BJ (cell line): ENCODE results near the gene HTR3B. TPM values are rescaled to one million over a fixed set of nuclear protein-coding genes. Genes with fewer than 3 reads are reported as not detected.

Source experiments
- CTCF ChIA-PET: fragments of 350-600 bp; formaldehyde crosslinking; extraction: SDS; loops from one replicate; lab custom pipeline; 2021; ENCODE audit warnings: antibody characterized with exemption, inconsistent platforms; lab: Yijun Ruan, JAX
- POLR2A ChIA-PET: fragments of 300-600 bp; sonication (Branson Sonifier 250); formaldehyde crosslinking; extraction: SDS; loops from one replicate; lab custom pipeline; 2021; ENCODE audit warnings: antibody characterized with exemption; lab: Charles Lee
- DNase-seq: peaks from one replicate; pipeline ENCODE4 v3.0.0-alpha.2; 2011; ENCODE audit warnings: low read depth
- H3K27me3 ChIP-seq: 2 replicates; pipeline ENCODE4 v1.6.0; 2011; ENCODE audit warnings: low read length; ENCODE audit not compliant: control insufficient read depth, insufficient read depth
- H3K36me3 ChIP-seq: 2 replicates; pipeline ENCODE4 v1.5.1; 2011; ENCODE audit warnings: low read length; ENCODE audit not compliant: control insufficient read depth, insufficient read depth
- H3K4me3 ChIP-seq: 2 replicates; pipeline ENCODE4 v1.5.1; 2011; ENCODE audit warnings: low read depth, mild to moderate bottlenecking, control low read depth, low read length
- polyA plus RNA-seq: library from polyadenylated mRNA; depleted of rRNA; stranded (reverse); fragments of >200 nt; gene quantifications from 2 replicates; pipeline ENCODE4 v1.2.3, GENCODE V29; 2011
- TF ChIP-seq, protein P1 (sequence below): IDR thresholded peaks from 2 replicates; pipeline ENCODE4 v1.5.1; 2011; ENCODE audit warnings: low read depth, mild to moderate bottlenecking, control low read depth, inconsistent platforms, low read length, moderate library complexity; ENCODE audit not compliant: insufficient read depth

Gene HTR3B
- polyA plus RNA-seq, 1 experiment, result not detected

DNA sequence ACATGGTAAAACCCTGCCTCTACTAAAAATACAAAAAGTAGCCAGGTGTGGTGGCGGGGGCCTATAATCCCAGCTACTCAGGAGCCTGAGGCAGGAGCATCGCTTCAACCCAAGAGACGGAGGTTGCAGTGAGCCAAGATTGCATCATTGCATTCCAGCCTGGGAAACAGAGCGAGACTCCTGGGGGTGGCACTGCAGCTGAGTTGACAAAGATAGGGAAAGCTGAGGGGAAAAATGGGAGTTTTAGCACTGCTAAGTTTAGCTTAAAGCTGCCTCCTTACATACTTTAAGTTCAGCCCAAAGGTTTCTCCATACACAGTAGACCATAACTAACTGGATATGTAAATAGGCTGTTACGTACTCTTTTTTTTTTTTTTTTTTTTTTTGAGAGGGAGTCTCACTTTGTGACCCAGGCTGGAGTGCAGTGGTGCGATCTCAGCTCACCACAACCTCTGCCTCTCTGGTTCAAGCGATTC, 20.2 kb upstream of the HTR3B start:
- Histone ChIP-seq H3K27me3 (no peaks in the 10 kb centered on the region), H3K36me3 (no peaks in the 10 kb centered on the region), H3K4me3 (no peak overlapping the region)
- ChIA-PET CTCF (interaction anchor here (0.9 to 3.8 kb wide), 3 partner anchors 11 to 377 kb away, joined by 3 to 23 read pairs (median 7); no protein-coding TSS in a partner anchor), POLR2A (interaction anchor here (0.5 kb wide), 1 partner anchor 26 kb away, joined by 3 read pairs; no protein-coding TSS in a partner anchor)
- TF ChIP-seq, protein P1, sequence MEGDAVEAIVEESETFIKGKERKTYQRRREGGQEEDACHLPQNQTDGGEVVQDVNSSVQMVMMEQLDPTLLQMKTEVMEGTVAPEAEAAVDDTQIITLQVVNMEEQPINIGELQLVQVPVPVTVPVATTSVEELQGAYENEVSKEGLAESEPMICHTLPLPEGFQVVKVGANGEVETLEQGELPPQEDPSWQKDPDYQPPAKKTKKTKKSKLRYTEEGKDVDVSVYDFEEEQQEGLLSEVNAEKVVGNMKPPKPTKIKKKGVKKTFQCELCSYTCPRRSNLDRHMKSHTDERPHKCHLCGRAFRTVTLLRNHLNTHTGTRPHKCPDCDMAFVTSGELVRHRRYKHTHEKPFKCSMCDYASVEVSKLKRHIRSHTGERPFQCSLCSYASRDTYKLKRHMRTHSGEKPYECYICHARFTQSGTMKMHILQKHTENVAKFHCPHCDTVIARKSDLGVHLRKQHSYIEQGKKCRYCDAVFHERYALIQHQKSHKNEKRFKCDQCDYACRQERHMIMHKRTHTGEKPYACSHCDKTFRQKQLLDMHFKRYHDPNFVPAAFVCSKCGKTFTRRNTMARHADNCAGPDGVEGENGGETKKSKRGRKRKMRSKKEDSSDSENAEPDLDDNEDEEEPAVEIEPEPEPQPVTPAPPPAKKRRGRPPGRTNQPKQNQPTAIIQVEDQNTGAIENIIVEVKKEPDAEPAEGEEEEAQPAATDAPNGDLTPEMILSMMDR, result no peak
- DNase-seq, result no peak

DNA sequence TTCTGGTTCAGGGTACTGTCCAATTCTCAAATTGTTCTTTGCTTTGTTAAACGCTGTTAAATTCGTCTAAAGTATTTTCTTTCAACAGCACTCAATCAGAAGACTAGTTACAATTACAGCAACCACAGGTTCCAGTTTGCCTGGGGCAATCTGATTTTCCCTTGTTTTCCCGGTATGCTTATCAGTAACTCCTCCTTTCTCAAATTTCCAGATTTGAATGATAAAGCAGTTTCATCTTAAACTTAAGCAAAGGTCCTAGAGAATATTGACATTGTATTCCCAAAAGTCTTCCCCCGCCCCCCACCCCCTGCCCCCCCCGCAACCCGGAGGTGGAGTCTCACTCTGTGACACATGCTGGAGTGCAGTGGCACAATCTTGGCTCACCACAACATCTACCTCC, 18.7 kb upstream of the HTR3B start:
- ChIA-PET CTCF (interaction anchor here (1.0 kb wide), 1 partner anchor 10 kb away, joined by 3 read pairs; no protein-coding TSS in a partner anchor), POLR2A (no interaction called here)
- TF ChIP-seq, protein P1, result no peak
- no peaks in the 10 kb centered on the region for H3K36me3 ChIP-seq
- no peaks in the 10 kb centered on the region for H3K27me3 ChIP-seq
- no peak overlapping the region for H3K4me3 ChIP-seq
- no peak for DNase-seq

DNA sequence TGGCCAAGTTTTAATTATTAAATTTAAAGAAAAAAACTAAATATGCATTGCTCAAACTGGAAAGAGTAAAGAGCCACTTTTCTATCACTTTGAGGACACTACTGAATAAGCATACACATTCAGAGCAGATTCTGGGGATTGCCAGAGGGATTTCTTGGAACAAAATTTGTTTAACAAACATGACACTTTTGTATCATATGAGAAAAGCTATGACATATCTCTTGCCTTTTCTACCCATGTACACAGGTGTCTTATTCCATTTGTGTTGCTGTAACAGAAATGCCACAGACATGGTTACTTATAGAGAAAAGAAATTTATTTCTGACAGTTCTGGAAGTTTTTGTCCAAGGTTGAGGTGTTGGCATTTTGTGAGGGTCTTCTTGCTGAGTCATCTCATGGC, 15.7 kb upstream of the HTR3B start:
- CTCF ChIA-PET, result interaction anchor here (5.7 kb wide), 1 partner anchor 373 kb away, joined by 33 read pairs; no protein-coding TSS in a partner anchor
- no peaks in the 10 kb centered on the region for H3K27me3 ChIP-seq
- no peak overlapping the region for H3K4me3 ChIP-seq
- TF ChIP-seq, protein P1, result no peak
- no peak for DNase-seq
- no peaks in the 10 kb centered on the region for H3K36me3 ChIP-seq
- POLR2A ChIA-PET, result no interaction called here

DNA sequence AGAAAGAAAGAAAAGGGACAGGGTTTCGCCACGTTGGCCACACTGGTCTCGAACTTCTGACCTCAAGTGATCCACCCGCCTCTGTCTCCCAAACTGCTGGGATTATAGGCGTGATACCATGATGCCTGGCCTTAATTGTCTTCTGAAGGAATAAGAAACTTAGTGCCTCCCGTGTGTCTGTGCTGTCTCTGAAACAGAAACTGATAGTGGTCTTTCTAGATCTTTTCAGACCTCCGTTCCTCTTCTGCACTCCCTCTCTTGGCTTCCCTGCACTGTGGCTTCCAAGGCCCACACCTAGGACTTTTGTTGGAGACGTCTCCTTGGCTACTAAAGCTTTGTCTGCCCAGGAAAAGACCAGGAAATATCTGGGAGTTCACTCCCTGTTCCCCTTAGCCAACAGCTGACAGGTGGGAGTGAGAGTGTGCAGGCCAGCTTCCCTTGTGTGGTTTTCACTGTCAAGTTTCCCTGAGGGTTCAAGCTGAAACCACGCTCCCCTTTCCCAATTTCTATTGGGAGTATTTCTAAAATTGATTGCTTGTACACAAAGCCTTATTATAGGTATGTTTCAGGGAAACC, 10.1 kb upstream of the HTR3B start:
- DNase-seq, result no peak
- CTCF ChIA-PET, result interaction anchor here (2.7 to 7.0 kb wide), 3 partner anchors 11 to 367 kb away, joined by 23 to 213 read pairs (median 36); partner anchors contain the start of gene HTR3B
- no peaks in the 10 kb centered on the region for H3K36me3 ChIP-seq
- POLR2A ChIA-PET, result no interaction called here
- no peak overlapping the region for H3K4me3 ChIP-seq
- TF ChIP-seq, protein P1, result no peak
- peaks cover 4% of the 10 kb centered on the region for H3K27me3 ChIP-seq

DNA sequence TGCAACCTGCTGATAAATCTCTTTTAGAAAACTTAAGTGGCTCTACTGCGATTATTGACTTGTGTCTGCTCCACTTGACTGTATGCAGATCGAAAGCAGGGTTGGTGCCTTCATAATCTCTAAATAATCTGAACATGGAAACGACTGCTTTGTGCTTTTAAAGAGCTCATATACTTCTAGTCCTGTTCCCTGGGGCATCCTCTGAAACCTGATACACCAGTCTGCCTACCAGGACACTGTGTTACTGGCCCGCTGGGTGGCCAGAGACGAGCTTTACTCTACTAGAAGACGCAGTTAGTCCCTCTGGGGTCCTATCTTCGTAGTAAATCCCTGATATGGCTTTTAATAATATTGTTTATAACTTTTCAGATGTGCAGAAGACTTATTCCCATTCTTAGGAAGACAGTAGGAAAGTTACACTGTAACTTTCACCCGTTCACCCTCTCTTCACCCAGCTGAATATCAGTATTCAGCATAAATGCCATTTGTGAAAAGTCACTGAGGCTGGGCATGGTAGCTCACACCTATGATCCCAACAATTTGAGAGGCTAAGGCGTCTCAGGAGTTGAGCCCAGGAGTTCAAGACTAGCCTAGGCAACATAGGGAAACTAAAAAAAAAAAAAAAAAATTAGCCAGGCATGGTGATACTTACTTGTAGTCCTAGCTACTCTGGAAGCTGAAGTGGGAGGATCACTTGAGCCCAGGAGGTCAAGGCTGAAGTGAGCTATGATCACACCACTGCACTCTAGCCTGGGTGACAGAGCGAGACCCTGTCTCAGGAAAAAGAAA, 9.0 kb upstream of the HTR3B start:
- DNase-seq, result no peak
- POLR2A ChIA-PET, result interaction anchor here (0.7 kb wide), 1 partner anchor 8 kb away, joined by 7 read pairs; no protein-coding TSS in a partner anchor
- no peaks in the 10 kb centered on the region for H3K36me3 ChIP-seq

More for the DNA sequence above, 9.0 kb upstream of the HTR3B start:
- Histone ChIP-seq H3K4me3 (no peak overlapping the region), H3K27me3 (peaks cover 4% of the 10 kb centered on the region)
- TF ChIP-seq, protein P1, result no peak
- CTCF ChIA-PET, result interaction anchor here (0.6 to 7.0 kb wide), 16 partner anchors 9 to 1485 kb away, joined by 3 to 213 read pairs (median 5); partner anchors contain the start of gene HTR3B
